NB4 (cell line): Measurements from ENCODE around the gene ABITRAM.
"Not testable (repeated sequence)": the region's sequence is repeated elsewhere in the genome, so short reads cannot be mapped to it uniquely, and the experiment has no call there.

ENCODE experiments used
- DNase-seq: peaks from one replicate; pipeline ENCODE4 v3.0.0; 2010; ENCODE audit warnings: low read depth
- H3K4me3 ChIP-seq: one replicate; pipeline ENCODE4 v1.5.1; 2011; ENCODE audit warnings: mild to moderate bottlenecking, low read depth, low read length, moderate library complexity
- MYC ChIP-seq: IDR thresholded peaks from 2 replicates; pipeline ENCODE4 v1.6.1; 2011; ENCODE audit warnings: low read depth, low read length
- POLR2A ChIP-seq: IDR thresholded peaks from 2 replicates; pipeline ENCODE4 v1.6.1; 2011; ENCODE audit warnings: mild to moderate bottlenecking; ENCODE audit not compliant: insufficient read length; ENCODE audit errors: extremely low read depth
- TF ChIP-seq, protein P1 (sequence below): IDR thresholded peaks from one replicate; pipeline ENCODE4 v1.5.1; 2012; ENCODE audit warnings: low read depth, low read length
- TF ChIP-seq, protein P2 (sequence below): IDR thresholded peaks from 2 replicates; pipeline ENCODE4 v1.6.1; 2011; ENCODE audit warnings: low read depth, low read length

Gene ABITRAM, protein sequence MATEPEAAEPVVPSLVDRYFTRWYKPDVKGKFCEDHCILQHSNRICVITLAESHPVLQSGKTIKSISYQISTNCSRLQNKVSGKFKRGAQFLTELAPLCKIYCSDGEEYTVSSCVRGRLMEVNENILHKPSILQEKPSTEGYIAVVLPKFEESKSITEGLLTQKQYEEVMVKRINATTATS

DNA sequence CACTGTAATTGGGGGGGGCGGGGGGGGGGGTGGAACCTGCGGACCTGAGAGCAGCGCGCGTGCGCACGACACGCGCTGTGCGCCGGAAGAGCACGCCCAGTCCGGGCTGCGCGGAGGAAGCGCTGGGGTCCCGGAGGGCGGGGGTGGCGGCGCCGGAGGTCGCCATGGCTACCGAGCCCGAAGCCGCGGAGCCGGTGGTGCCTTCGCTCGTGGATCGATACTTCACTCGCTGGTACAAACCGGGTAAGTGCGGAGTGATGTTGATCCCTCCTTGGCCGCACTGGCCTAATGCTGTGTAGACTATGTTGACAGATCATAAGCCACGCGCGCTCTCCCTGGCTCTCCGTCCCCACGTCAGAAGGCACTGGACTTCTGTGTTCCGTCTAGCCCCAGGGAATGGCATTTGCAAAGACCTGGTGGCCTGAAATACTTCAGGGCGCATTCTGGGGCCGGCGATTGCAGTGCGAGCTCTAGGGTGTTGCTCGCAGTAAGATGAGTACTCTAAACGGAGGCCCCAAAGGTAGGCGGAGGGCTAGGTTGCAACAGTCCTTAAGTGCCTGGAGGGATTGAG lies at the start of gene ABITRAM:
Gene ABITRAM, plus strand, starts transcription at position 78 of the 571 bp plus-strand sequence. Its CDS starts 87 bp downstream, at position 165.
- DNase-seq = peak; percentile 87
- TF ChIP-seq, protein P1, sequence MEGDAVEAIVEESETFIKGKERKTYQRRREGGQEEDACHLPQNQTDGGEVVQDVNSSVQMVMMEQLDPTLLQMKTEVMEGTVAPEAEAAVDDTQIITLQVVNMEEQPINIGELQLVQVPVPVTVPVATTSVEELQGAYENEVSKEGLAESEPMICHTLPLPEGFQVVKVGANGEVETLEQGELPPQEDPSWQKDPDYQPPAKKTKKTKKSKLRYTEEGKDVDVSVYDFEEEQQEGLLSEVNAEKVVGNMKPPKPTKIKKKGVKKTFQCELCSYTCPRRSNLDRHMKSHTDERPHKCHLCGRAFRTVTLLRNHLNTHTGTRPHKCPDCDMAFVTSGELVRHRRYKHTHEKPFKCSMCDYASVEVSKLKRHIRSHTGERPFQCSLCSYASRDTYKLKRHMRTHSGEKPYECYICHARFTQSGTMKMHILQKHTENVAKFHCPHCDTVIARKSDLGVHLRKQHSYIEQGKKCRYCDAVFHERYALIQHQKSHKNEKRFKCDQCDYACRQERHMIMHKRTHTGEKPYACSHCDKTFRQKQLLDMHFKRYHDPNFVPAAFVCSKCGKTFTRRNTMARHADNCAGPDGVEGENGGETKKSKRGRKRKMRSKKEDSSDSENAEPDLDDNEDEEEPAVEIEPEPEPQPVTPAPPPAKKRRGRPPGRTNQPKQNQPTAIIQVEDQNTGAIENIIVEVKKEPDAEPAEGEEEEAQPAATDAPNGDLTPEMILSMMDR = no peak
- TF ChIP-seq MYC (peak; percentile 27; the same call in 1 of the 2 replicates), POLR2A (no peak)
- TF ChIP-seq, protein P2, sequence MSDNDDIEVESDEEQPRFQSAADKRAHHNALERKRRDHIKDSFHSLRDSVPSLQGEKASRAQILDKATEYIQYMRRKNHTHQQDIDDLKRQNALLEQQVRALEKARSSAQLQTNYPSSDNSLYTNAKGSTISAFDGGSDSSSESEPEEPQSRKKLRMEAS = peak; percentile 58; the same call in 1 of the 2 replicates
- H3K4me3 ChIP-seq = peak within 1 kb of the TSS; percentile 97

GRCh38 chr9:108884701-108885100 lies 49.5 kb upstream of the ABITRAM start:
- DNase-seq = no peak
- no peak for TF ChIP-seq POLR2A
- TF ChIP-seq, protein P2 = no peak
- TF ChIP-seq MYC = no peak
- TF ChIP-seq, protein P1 = no peak
- H3K4me3 ChIP-seq = no peak overlapping the region

DNA sequence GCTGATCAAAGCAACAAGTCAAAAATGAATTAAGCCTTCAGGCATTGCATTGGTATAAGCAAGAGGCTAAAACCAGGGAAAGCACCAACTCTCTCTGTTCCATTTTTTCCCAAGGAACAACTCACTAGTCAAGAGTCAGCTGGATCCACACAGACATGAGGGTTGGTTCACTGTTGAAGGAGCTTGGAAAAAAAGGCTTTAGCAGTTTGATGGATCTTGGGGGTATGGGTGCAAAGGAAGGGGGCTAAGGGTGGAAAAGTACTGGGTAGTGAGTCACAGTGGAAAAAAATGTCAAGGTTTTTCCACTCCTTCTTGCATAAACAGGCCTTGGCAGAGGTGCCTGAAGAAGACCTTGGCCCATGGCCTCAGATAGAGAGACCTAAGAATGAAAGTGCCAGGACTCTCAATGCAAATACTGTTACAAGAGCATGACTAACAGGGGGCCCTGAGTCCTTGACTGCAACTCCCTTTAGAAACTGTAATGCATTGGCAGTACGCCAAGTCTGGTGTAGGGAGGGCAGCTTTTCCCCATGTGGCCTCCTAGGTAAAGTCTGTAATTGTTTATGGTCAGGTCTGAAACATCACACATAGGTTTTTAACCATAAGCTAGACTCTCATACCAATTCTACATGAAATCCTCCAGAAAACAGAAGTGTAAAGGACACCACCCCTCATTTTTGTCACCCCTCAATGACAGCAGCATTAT lies 48.4 kb upstream of the ABITRAM start:
- H3K4me3 ChIP-seq = no peak overlapping the region
- TF ChIP-seq, protein P1 = no peak
- TF ChIP-seq, protein P2 = no peak
- peak; percentile 85 for DNase-seq

DNA sequence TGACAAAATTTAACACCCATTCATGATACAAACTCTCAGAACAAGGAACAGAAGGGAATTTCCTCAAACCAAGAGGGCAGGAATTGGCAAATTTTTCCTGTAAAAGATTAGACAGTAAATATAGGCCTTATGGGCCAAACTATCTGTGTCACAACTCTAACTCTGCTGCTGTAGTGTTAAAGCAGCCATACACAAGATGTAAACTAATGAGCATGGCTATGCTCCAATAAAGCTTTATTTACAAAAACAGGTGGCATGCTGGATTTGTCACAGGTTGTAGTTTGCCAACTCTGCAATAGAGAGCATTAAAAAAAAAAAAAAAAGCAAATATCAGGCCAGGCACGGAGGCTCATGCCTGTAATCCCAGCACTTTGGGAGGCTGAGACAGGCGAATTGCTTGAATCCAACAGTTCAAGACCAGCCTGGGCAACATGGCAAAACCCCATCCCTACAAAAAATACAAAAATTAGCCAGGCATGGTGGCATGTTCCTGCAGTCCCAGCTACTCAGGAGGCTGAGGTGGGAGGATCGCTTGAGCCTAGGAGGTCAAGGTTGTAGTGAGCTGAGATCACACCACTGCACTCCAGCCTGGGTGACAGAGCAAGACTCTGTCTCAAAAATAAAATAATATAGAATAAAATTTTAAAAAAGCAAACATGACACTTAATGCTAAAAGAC lies 47.5 kb upstream of the ABITRAM start:
- not testable (repeated sequence) for H3K4me3 ChIP-seq, DNase-seq

GRCh38 chr9:108889649-108890067 lies 44.5 kb upstream of the ABITRAM start:
- H3K4me3 ChIP-seq = no peak overlapping the region
- TF ChIP-seq, protein P2 = no peak
- no peak for TF ChIP-seq POLR2A
- no peak for TF ChIP-seq MYC
- TF ChIP-seq, protein P1 = no peak
- DNase-seq = peak; percentile 31
